SK-N-SH (cell line): Measurements from ENCODE around the gene SNX21. TPM values are rescaled to one million over a fixed set of nuclear protein-coding genes. Genes with fewer than 3 reads are reported as not detected.

Experiments used
- CTCF ChIA-PET: fragments of 300-600, 350-600 bp; formaldehyde crosslinking; extraction: SDS; loops from one replicate; lab custom pipeline; 2021; lab: Yijun Ruan, JAX
- POLR2A ChIA-PET: fragments of 350-600 bp; sonication (Branson Sonifier 250); formaldehyde crosslinking; extraction: SDS; loops from one replicate; lab custom pipeline; 2020; ENCODE audit warnings: antibody characterized with exemption, inconsistent platforms; lab: Yijun Ruan, JAX
- DNase-seq: peaks from one replicate; pipeline ENCODE4 v3.0.0; 2012
- H2AFZ ChIP-seq: fragments of 200-600 bp; sonication (generic); 2 replicates; pipeline ENCODE4 v1.8.1; 2016; ENCODE audit warnings: antibody characterized with exemption, mild to moderate bottlenecking, low read depth
- H3F3A ChIP-seq: fragments of 200-600 bp; sonication (generic); replicated peaks from 2 replicates; pipeline ENCODE3; 2016; ENCODE audit warnings: antibody characterized with exemption, mild to moderate bottlenecking; ENCODE audit not compliant: insufficient read depth
- H3K27ac ChIP-seq, 2 experiments: fragments of 200-500 bp in 1 of 2; fragments of 200-600 bp in 1 of 2; sonication (Bioruptor generic) in 1 of 2; sonication (generic), shearing (Covaris generic) in 1 of 2; 2 replicates each; pipeline versions ENCODE4 v1.5.1 to v1.6.1; 2014 to 2016; ENCODE audit warnings: low read depth in 2 of 2, inconsistent platforms in 1 of 2, low read length in 1 of 2, mild to moderate bottlenecking in 1 of 2, mixed read lengths in 1 of 2
- H3K27me3 ChIP-seq: fragments of 200-600 bp; sonication (generic), shearing (Covaris generic); 2 replicates; pipeline ENCODE4 v1.6.1; 2016; ENCODE audit warnings: mixed run types; ENCODE audit not compliant: insufficient read depth
- H3K36me3 ChIP-seq, 2 experiments: fragments of 200-500 bp in 1 of 2; fragments of 200-600 bp in 1 of 2; sonication (Bioruptor generic) in 1 of 2; sonication (generic) in 1 of 2; replicated peaks in 1 of 2; 2 replicates each; pipeline versions ENCODE3 to v1.5.1; 2014 to 2016; ENCODE audit warnings: low read length in 1 of 2, mild to moderate bottlenecking in 1 of 2; ENCODE audit not compliant: insufficient read depth in 2 of 2, control insufficient read depth in 1 of 2
- H3K4me1 ChIP-seq, 2 experiments: fragments of 200-500 bp in 1 of 2; fragments of 200-600 bp in 1 of 2; sonication (Bioruptor generic) in 1 of 2; sonication (generic), shearing (Covaris generic) in 1 of 2; 2 replicates each; pipeline versions ENCODE4 v1.5.1 to v1.6.1; 2014 to 2016; ENCODE audit warnings: low read depth in 1 of 2, low read length in 1 of 2, mixed run types in 1 of 2; ENCODE audit not compliant: insufficient read depth in 2 of 2, control insufficient read depth in 1 of 2
- H3K4me2 ChIP-seq: fragments of 200-600 bp; sonication (generic), shearing (Covaris generic); 2 replicates; pipeline ENCODE4 v1.6.1; 2017; ENCODE audit warnings: mixed run types
- H3K4me3 ChIP-seq, 2 experiments: fragments of 200-500 bp in 1 of 2; fragments of 200-600 bp in 1 of 2; sonication (Bioruptor generic) in 1 of 2; sonication (generic), shearing (Covaris generic) in 1 of 2; 2 replicates each; pipeline versions ENCODE4 v1.5.1 to v1.8.1; 2014 to 2016; ENCODE audit warnings: low read depth in 2 of 2, inconsistent platforms in 1 of 2, low read length in 1 of 2, mild to moderate bottlenecking in 1 of 2, mixed read lengths in 1 of 2, moderate library complexity in 1 of 2
- H3K79me2 ChIP-seq: fragments of 200-600 bp; sonication (generic); 2 replicates; pipeline ENCODE4 v1.8.1; 2017; ENCODE audit warnings: mild to moderate bottlenecking; ENCODE audit not compliant: insufficient read depth
- H3K9ac ChIP-seq: fragments of 200-600 bp; sonication (generic); 2 replicates; pipeline ENCODE4 v1.6.1; 2017; ENCODE audit warnings: mixed run types
- H3K9me2 ChIP-seq: fragments of 200-600 bp; sonication (generic); 2 replicates; pipeline ENCODE4 v1.6.1; 2017; ENCODE audit warnings: mixed run types
- H3K9me3 ChIP-seq: fragments of 200-600 bp; sonication (generic); 2 replicates; pipeline ENCODE4 v1.6.1; 2017; ENCODE audit warnings: mixed run types, mild to moderate bottlenecking, moderate library complexity
- H4K20me1 ChIP-seq: fragments of 200-600 bp; sonication (generic); 2 replicates; pipeline ENCODE4 v1.6.1; 2017; ENCODE audit warnings: mild to moderate bottlenecking, mixed run types; ENCODE audit not compliant: insufficient read depth
- FOXJ3 ChIP-seq: sonication (generic); formaldehyde crosslinking; IDR thresholded peaks from 2 replicates; pipeline ENCODE4 v1.5.1; 2020; ENCODE audit warnings: mild to moderate bottlenecking, missing genetic modification reagents
- GABPA ChIP-seq: IDR thresholded peaks from 2 replicates; pipeline ENCODE4 v1.4.0; 2012; ENCODE audit warnings: low read depth, mild to moderate bottlenecking
- POLR2AphosphoS5 ChIP-seq: IDR thresholded peaks from 2 replicates; pipeline ENCODE4 v1.6.1; 2012; ENCODE audit warnings: low read depth, low read length
- RCOR1 ChIP-seq: fragments of 150-350 bp; IDR thresholded peaks from 2 replicates; pipeline ENCODE4 v1.6.1; 2017; ENCODE audit warnings: antibody characterized with exemption, low read length
- RXRA ChIP-seq: IDR thresholded peaks from 2 replicates; pipeline ENCODE4 v1.4.0; 2012; ENCODE audit warnings: low read depth, mild to moderate bottlenecking, borderline replicate concordance
- YY1 ChIP-seq: IDR thresholded peaks from 2 replicates; pipeline ENCODE4 v1.4.0; 2012; ENCODE audit warnings: low read depth, mild to moderate bottlenecking
- WGBS: methylation state at CpG from one replicate; pipeline ENCODE4 v1.1.6; 2017; ENCODE audit warnings: low lambda C conversion rate; 5-methylcytosine and 5-hydroxymethylcytosine counted together
- polyA plus RNA-seq, 3 experiments: library from polyadenylated mRNA; depleted of rRNA; stranded (reverse); fragments of >200 nt; gene quantifications; 2 replicates each; pipeline ENCODE4 v1.2.3, GENCODE V29; 2012
- TF ChIP-seq, protein P1 (sequence below): fragments of 200-600 bp; sonication (generic); IDR thresholded peaks from 2 replicates; pipeline ENCODE4 v1.6.1; 2017; ENCODE audit warnings: antibody characterized with exemption, mild to moderate bottlenecking, moderate library complexity
- TF ChIP-seq, protein P2 (sequence below): IDR thresholded peaks from 2 replicates; pipeline ENCODE4 v1.4.0; 2012; ENCODE audit warnings: low read depth

Gene SNX21
- polyA plus RNA-seq, 1 of the 3 experiments (the other 2 are of a cell fraction) = 22.1 TPM

DNA sequence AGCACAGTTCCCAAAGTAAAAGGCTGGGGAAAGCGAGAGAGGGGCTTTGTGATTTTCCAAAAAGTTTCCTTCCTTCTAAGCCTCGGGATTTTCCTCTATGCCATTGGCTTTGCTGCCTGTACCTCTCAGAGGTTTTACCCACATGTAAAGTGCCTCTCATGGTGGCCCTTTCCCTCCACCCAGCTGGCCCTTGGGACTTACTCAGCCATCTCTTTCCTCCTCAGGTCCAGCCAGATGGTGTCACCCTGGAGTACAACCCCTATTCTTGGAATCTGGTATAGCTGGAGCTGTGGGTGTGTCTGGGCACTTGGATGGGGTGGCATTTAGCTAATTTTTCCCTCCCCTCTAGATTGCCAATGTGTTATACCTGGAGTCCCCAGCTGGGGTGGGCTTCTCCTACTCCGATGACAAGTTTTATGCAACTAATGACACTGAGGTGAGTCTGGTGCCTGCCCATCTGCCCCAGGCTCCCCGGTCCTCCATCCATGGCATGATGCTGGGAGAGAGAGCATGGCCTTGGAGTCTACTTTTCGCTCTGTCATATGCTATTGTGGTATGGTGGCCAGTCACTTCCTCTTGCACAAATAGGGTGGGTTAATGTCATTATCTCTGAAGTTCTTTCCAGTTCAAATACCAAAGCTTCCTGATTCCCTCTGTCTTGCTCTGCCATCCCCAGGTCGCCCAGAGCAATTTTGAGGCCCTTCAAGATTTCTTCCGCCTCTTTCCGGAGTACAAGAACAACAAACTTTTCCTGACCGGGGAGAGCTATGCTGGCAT is 58.6 kb downstream of the SNX21 start:
- Histone ChIP-seq H3K27me3 (no peaks in the 10 kb centered on the region), H3K4me3 (peak overlapping the region; percentile 78 to 90), H3K9me3 (no peaks in the 10 kb centered on the region), H3K27ac (peak overlapping the region in 1 of 2 experiments; percentile 58; a peak in 1 of 4 replicates), H3K4me2 (peak overlapping the region; percentile 94), H3K4me1 (peaks cover 0 to 9% of the 10 kb centered on the region in 2 experiments; a peak in 2 of 4 replicates), H3K36me3 (peaks cover 12 to 29% of the 10 kb centered on the region in 2 experiments), H2AFZ (peak overlapping the region; percentile 72; the same call in 1 of the 2 replicates), H3K79me2 (peaks cover 14% of the 10 kb centered on the region), H3F3A (peaks cover 9% of the 10 kb centered on the region), H4K20me1 (no peaks in the 10 kb centered on the region), H3K9me2 (no peaks in the 10 kb centered on the region), H3K9ac (peak overlapping the region; percentile 82)
- WGBS = 77% methylated on average over 9 of the region's 9 CpGs
- CTCF ChIA-PET = interaction anchor here (0.8 to 4.5 kb wide), 8 partner anchors 8 to 77 kb away, joined by 3 to 41 read pairs (median 8); partner anchors contain the start of gene ZSWIM1
- POLR2A ChIA-PET = interaction anchor here (1.2 to 2.8 kb wide), 3 partner anchors 17 to 79 kb away, joined by 3 to 14 read pairs (median 3); partner anchors contain the start of gene PLTP
- TF ChIP-seq GABPA = no peak
- no peak for TF ChIP-seq YY1
- TF ChIP-seq RCOR1 = no peak
- TF ChIP-seq, protein P1, sequence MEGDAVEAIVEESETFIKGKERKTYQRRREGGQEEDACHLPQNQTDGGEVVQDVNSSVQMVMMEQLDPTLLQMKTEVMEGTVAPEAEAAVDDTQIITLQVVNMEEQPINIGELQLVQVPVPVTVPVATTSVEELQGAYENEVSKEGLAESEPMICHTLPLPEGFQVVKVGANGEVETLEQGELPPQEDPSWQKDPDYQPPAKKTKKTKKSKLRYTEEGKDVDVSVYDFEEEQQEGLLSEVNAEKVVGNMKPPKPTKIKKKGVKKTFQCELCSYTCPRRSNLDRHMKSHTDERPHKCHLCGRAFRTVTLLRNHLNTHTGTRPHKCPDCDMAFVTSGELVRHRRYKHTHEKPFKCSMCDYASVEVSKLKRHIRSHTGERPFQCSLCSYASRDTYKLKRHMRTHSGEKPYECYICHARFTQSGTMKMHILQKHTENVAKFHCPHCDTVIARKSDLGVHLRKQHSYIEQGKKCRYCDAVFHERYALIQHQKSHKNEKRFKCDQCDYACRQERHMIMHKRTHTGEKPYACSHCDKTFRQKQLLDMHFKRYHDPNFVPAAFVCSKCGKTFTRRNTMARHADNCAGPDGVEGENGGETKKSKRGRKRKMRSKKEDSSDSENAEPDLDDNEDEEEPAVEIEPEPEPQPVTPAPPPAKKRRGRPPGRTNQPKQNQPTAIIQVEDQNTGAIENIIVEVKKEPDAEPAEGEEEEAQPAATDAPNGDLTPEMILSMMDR = peak; percentile 34; the same call in 1 of the 2 replicates
- no peak for TF ChIP-seq POLR2AphosphoS5
- no peak for TF ChIP-seq RXRA
- TF ChIP-seq, protein P2, sequence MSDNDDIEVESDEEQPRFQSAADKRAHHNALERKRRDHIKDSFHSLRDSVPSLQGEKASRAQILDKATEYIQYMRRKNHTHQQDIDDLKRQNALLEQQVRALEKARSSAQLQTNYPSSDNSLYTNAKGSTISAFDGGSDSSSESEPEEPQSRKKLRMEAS = no peak
- TF ChIP-seq FOXJ3 (CRISPR knock-in tag) = no peak
- peak; percentile 39 for DNase-seq

Other genes starting within 250 kb of the SNX21 start
- gene WFDC10A, start 204.1 kb upstream of the SNX21 start, polyA plus RNA-seq (2012; rRNA removed) = not detected in 2 replicates
- not detected in 2 replicates for gene WFDC9, start 202.5 kb upstream of the SNX21 start, polyA plus RNA-seq (2012; rRNA removed)
- gene WFDC11, start 163.6 kb upstream of the SNX21 start, polyA plus RNA-seq (2012; rRNA removed) = not detected in 2 replicates
- not detected in 2 replicates for gene WFDC13, start 131.8 kb upstream of the SNX21 start, polyA plus RNA-seq (2012; rRNA removed)
- not detected in 2 replicates for gene WFDC10B, start 128.8 kb upstream of the SNX21 start, polyA plus RNA-seq (2012; rRNA removed)
- gene SPINT4, start 111.5 kb upstream of the SNX21 start, polyA plus RNA-seq (2012; rRNA removed) = not detected in 2 replicates
- 0.76 and 0.97 TPM in 2 replicates for gene WFDC3, start 41.9 kb upstream of the SNX21 start, polyA plus RNA-seq (2012; rRNA removed)
- 60.0 and 65.8 TPM in 2 replicates for gene DNTTIP1, start 41.8 kb upstream of the SNX21 start, polyA plus RNA-seq (2012; rRNA removed)
- 82.8 and 115 TPM in 2 replicates for gene UBE2C, start 21.2 kb upstream of the SNX21 start, polyA plus RNA-seq (2012; rRNA removed)
- 0.57 and 1.1 TPM in 2 replicates for gene TNNC2, start 6.5 kb upstream of the SNX21 start, polyA plus RNA-seq (2012; rRNA removed)
- 48.4 and 54.8 TPM in 2 replicates for gene ACOT8, start 23.6 kb downstream of the SNX21 start, polyA plus RNA-seq (2012; rRNA removed)
- 2.3 and 2.9 TPM in 2 replicates for gene ZSWIM3, start 23.8 kb downstream of the SNX21 start, polyA plus RNA-seq (2012; rRNA removed)
- gene ZSWIM1, start 47.4 kb downstream of the SNX21 start, polyA plus RNA-seq (2012; rRNA removed) = 1.8 and 2.8 TPM in 2 replicates
- gene SPATA25, start 53.8 kb downstream of the SNX21 start, polyA plus RNA-seq (2012; rRNA removed) = 1.3 and 2.9 TPM in 2 replicates
- 3.5 and 4.7 TPM in 2 replicates for gene NEURL2, start 57.4 kb downstream of the SNX21 start, polyA plus RNA-seq (2012; rRNA removed)
- gene CTSA, start 57.5 kb downstream of the SNX21 start, polyA plus RNA-seq (2012; rRNA removed) = 338 and 363 TPM in 2 replicates
- gene PLTP, start 78.4 kb downstream of the SNX21 start, polyA plus RNA-seq (2012; rRNA removed) = 114 and 154 TPM in 2 replicates
- gene PCIF1, start 100.9 kb downstream of the SNX21 start, polyA plus RNA-seq (2012; rRNA removed) = 18.2 and 23.1 TPM in 2 replicates
- 8.5 and 11.7 TPM in 2 replicates for gene ZNF335, start 138.4 kb downstream of the SNX21 start, polyA plus RNA-seq (2012; rRNA removed)
- 0.18 and 0.23 TPM in 2 replicates for gene MMP9, start 175.1 kb downstream of the SNX21 start, polyA plus RNA-seq (2012; rRNA removed)
- gene SLC12A5, start 195.4 kb downstream of the SNX21 start, polyA plus RNA-seq (2012; rRNA removed) = 8.5 and 19.9 TPM in 2 replicates